ENCODE measurements around the gene CNTNAP4. TPM values are rescaled to one million over a fixed set of nuclear protein-coding genes. Genes with fewer than 3 reads are reported as not detected.
A peak's percentile ranks its signal among the peaks of the same experiment; 100 is the strongest.

CNTNAP4 gene
- polyA plus RNA-seq (2012; ENCODE audit: insufficient read depth, insufficient read length, low read depth) = not detected

GRCh38 chr16:76276745-76277438 lies at the start of gene CNTNAP4:
TSS of gene CNTNAP4 (plus strand) at chr16:76277401. CDS start at chr16:76277663, 262 bp downstream.
- H3K36me3 ChIP-seq = no peaks in the 10 kb centered on the region
- H3K9me3 ChIP-seq = no peaks in the 10 kb centered on the region
- peak; percentile 46 for DNase-seq
- peak within 1 kb of the TSS; percentile 47 for H3K4me3 ChIP-seq (ENCODE audit: low read depth, low read length)
- no peaks in the 10 kb centered on the region for H3K27me3 ChIP-seq
- H3K4me1 ChIP-seq = no peaks in the 10 kb centered on the region; the same call in 1 of the 2 replicates
- no peak for TF ChIP-seq CTCF (IDR thresholded peaks at IDR 0.05; ENCODE audit: low read depth, low read length)

- no peak for DNase-seq
- no peaks in the 10 kb centered on the region for H3K4me1 ChIP-seq
- no peak for TF ChIP-seq CTCF (IDR thresholded peaks at IDR 0.05; ENCODE audit: low read depth, low read length)
These were observed 48.6 kb upstream of the CNTNAP4 start for GRCh38 chr16:76228546-76229146.

GRCh38 chr16:76232704-76233103 lies 44.5 kb upstream of the CNTNAP4 start:
- no peaks in the 10 kb centered on the region for H3K9me3 ChIP-seq
- H3K4me3 ChIP-seq (ENCODE audit: low read depth, low read length) = no peak overlapping the region
- H3K4me1 ChIP-seq = no peaks in the 10 kb centered on the region
- DNase-seq = no peak
- H3K27me3 ChIP-seq = no peaks in the 10 kb centered on the region
- H3K36me3 ChIP-seq = no peaks in the 10 kb centered on the region
- no peak for TF ChIP-seq CTCF (IDR thresholded peaks at IDR 0.05; ENCODE audit: low read depth, low read length)

More at GRCh38 chr16:76228546-76229146, 48.6 kb upstream of the CNTNAP4 start:
- H3K27me3 ChIP-seq = no peaks in the 10 kb centered on the region
- H3K36me3 ChIP-seq = no peaks in the 10 kb centered on the region
- no peaks in the 10 kb centered on the region for H3K9me3 ChIP-seq
- H3K4me3 ChIP-seq (ENCODE audit: low read depth, low read length) = no peak overlapping the region

- Histone ChIP-seq H3K36me3 (no peaks in the 10 kb centered on the region), H3K27me3 (no peaks in the 10 kb centered on the region), H3K4me1 (no peaks in the 10 kb centered on the region), H3K4me3 (ENCODE audit: low read depth, low read length) (no peak overlapping the region), H3K9me3 (no peaks in the 10 kb centered on the region)
- no peak for DNase-seq
- TF ChIP-seq CTCF (IDR thresholded peaks at IDR 0.05; ENCODE audit: low read depth, low read length) = no peak
These were observed 42.2 kb upstream of the CNTNAP4 start for GRCh38 chr16:76235025-76235424.

- Histone ChIP-seq H3K36me3 (no peaks in the 10 kb centered on the region), H3K4me3 (ENCODE audit: low read depth, low read length) (no peak overlapping the region), H3K9me3 (no peaks in the 10 kb centered on the region), H3K4me1 (no peaks in the 10 kb centered on the region), H3K27me3 (no peaks in the 10 kb centered on the region)
- no peak for TF ChIP-seq CTCF (IDR thresholded peaks at IDR 0.05; ENCODE audit: low read depth, low read length)
- DNase-seq = no peak
These were observed 41.8 kb upstream of the CNTNAP4 start for GRCh38 chr16:76235426-76235825.

- no peaks in the 10 kb centered on the region for H3K27me3 ChIP-seq
- TF ChIP-seq CTCF (IDR thresholded peaks at IDR 0.05; ENCODE audit: low read depth, low read length) = no peak
These were observed 39.7 kb upstream of the CNTNAP4 start for GRCh38 chr16:76237471-76237870.

More at GRCh38 chr16:76237471-76237870, 39.7 kb upstream of the CNTNAP4 start:
- no peak for DNase-seq
- Histone ChIP-seq H3K36me3 (no peaks in the 10 kb centered on the region), H3K4me3 (ENCODE audit: low read depth, low read length) (no peak overlapping the region), H3K4me1 (no peaks in the 10 kb centered on the region), H3K9me3 (no peaks in the 10 kb centered on the region)
